Skeletal muscle satellite cell (primary cell): Measurements from ENCODE around the gene COL9A2. TPM values are rescaled to one million over a fixed set of nuclear protein-coding genes. Genes with fewer than 3 reads are reported as not detected.
A peak's percentile ranks its signal among the peaks of the same experiment; 100 is the strongest.

Experiments
- H3K27me3 ChIP-seq: 2 replicates; pipeline ENCODE4 v1.7.0; 2013; ENCODE audit warnings: low read length; ENCODE audit not compliant: control insufficient read depth, insufficient read depth
- H3K36me3 ChIP-seq: 2 replicates; pipeline ENCODE4 v1.7.0; 2013; ENCODE audit warnings: mild to moderate bottlenecking, control low read depth, low read length; ENCODE audit not compliant: insufficient read depth
- H3K4me1 ChIP-seq: 2 replicates; pipeline ENCODE4 v1.7.0; 2013; ENCODE audit warnings: low read length; ENCODE audit not compliant: control insufficient read depth, insufficient read depth
- H3K4me2 ChIP-seq: 2 replicates; pipeline ENCODE4 v1.7.0; 2013; ENCODE audit warnings: mild to moderate bottlenecking, low read length
- H3K4me3 ChIP-seq: 2 replicates; pipeline ENCODE4 v1.7.0; 2013; ENCODE audit warnings: low read length
- H3K9ac ChIP-seq: 2 replicates; pipeline ENCODE4 v1.7.0; 2013; ENCODE audit warnings: mild to moderate bottlenecking, low read depth, low read length, moderate library complexity
- H3K9me3 ChIP-seq: replicated peaks from 2 replicates; pipeline ENCODE4 v1.7.0; 2013; ENCODE audit warnings: mild to moderate bottlenecking, control low read depth, low read length
- total RNA-seq: library from RNA; depleted of rRNA; stranded (reverse); fragments of >200 nt; gene quantifications from 2 replicates; pipeline ENCODE4 v1.2.3, GENCODE V29; 2012; rRNA removed

The COL9A2 gene
- total RNA-seq: 0.25 TPM in 1 of 2 replicates, not detected in the other

DNA sequence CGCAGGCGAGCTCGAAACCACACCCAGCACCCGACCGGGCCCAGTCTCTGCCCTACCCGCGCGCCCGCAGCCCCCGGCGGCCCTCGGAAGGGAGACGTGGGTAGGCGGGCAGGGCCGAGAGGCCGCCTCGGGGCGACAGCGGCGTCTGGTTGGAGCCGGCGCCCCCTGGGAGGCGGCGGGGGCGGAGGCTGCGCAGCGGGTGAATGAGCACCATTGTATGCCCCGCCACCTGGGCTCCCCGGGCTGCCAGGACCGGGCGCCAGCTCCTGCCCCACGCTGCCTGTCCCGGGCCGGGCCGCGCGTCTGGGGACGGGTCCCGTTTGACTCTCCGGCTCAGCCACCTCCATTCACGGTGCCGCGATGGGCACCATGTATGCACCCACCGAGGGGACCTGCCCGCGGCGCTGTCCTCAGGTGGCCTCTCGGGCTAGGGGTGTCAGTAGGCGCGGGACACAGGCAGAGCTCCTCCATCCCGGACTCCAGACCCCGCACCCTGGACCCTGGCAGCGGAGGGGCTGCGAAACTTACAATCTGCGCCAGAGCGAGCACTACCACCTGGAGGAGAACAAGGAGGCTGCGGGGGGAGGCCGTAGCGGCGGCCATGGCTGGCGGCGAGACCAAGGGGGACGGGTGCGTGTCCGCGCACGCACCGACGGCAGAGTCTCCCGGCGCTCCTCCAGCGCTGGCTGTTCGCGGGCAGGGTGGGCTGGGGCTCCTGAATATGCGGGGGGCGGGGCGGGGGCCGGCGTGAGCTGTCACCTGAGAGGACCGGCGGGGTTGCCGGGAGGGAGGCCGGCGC is at the start of gene COL9A2:
TSS of gene COL9A2 (minus strand) at position 692 of the 799 bp plus-strand sequence. CDS start at position 603, 89 bp downstream.
- no peaks in the 10 kb centered on the region for H3K36me3 ChIP-seq
- H3K4me3 ChIP-seq: peak within 1 kb of the TSS; percentile 56
- no peak within 1 kb of the TSS for H3K9ac ChIP-seq
- no peaks in the 10 kb centered on the region for H3K9me3 ChIP-seq
- peaks cover 31% of the 10 kb centered on the region for H3K4me1 ChIP-seq
- peaks cover 35% of the 10 kb centered on the region for H3K27me3 ChIP-seq
- peak within 1 kb of the TSS; percentile 73 for H3K4me2 ChIP-seq

DNA sequence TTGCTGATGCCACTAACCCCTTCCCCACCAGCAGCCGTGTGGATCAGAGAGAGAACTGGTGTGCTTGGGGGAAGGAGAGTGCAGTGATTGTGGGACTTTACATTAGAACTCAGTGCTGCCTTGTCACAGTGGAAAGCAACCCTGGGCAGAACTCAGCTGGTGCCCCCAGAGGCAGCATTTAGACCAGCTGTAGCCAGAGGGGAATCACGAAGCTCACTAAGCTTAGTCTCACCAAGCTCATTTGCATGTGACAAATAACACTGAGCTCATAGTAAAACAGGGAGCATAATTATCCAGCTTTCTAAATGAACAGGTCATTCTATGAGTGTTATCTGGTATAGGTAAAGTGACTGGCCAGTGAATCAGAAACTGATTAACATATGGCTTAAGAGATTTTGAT is 46.6 kb upstream of the COL9A2 start:
- H3K4me3 ChIP-seq: no peak overlapping the region
- H3K4me1 ChIP-seq: no peaks in the 10 kb centered on the region
- peaks cover 17% of the 10 kb centered on the region for H3K27me3 ChIP-seq
- H3K4me2 ChIP-seq: no peak overlapping the region
- no peaks in the 10 kb centered on the region for H3K36me3 ChIP-seq
- no peaks in the 10 kb centered on the region for H3K9me3 ChIP-seq
- H3K9ac ChIP-seq: no peak overlapping the region

- no peaks in the 10 kb centered on the region for H3K9me3 ChIP-seq
- H3K27me3 ChIP-seq: peaks cover 17% of the 10 kb centered on the region
- no peak overlapping the region for H3K4me2 ChIP-seq
- H3K36me3 ChIP-seq: no peaks in the 10 kb centered on the region
- H3K9ac ChIP-seq: no peak overlapping the region
- H3K4me3 ChIP-seq: no peak overlapping the region
- no peaks in the 10 kb centered on the region for H3K4me1 ChIP-seq
These were observed 45.6 kb upstream of the COL9A2 start for GRCh38 chr1:40362699-40363098.

GRCh38 chr1:40362199-40362598 is 45.1 kb upstream of the COL9A2 start:
- Histone ChIP-seq H3K27me3 (peaks cover 17% of the 10 kb centered on the region), H3K4me3 (no peak overlapping the region), H3K9ac (no peak overlapping the region), H3K4me1 (no peaks in the 10 kb centered on the region), H3K36me3 (no peaks in the 10 kb centered on the region), H3K4me2 (no peak overlapping the region), H3K9me3 (no peaks in the 10 kb centered on the region)

DNA sequence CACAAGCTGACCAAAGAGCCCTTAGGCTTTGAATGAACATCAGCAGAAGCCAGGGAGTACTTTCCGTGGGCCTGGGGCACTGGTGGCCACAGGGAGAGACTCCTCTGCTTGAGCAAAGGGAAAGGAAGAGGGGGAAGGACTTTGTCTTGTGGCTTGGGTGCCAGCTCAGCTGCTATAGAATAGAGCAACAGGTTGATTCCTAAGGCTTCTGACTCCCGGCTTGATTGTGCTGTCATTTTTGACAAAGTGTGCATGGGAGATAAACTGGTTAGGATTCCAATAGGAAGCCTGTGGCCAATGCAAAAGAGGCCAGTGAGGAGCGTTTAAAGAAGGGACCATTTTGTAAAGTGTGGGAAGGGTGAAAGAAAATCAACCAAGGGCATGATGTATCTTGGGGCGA is 44.6 kb upstream of the COL9A2 start:
- Histone ChIP-seq H3K4me1 (no peaks in the 10 kb centered on the region), H3K4me2 (no peak overlapping the region), H3K9me3 (no peaks in the 10 kb centered on the region), H3K27me3 (peaks cover 17% of the 10 kb centered on the region), H3K9ac (no peak overlapping the region), H3K36me3 (no peaks in the 10 kb centered on the region), H3K4me3 (no peak overlapping the region)

DNA sequence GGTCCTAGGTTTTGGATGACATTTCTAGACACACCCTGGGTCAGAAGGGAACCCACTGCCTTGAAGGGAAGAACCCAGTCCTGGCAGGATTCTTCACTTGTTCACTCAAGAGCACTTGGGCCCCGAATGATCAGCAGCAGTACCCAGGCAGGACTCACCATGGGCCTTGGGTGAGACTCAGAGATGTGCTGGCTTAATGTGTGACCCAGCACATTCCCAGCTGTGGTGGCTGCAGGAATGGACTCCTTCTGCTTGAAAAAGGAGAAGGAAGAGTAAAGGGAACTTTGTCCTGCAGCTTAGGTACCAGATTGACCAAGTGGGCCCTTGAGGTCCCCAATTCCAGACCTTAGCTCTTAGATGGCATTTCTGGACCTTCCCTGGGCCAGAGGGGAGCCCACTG is 44.1 kb upstream of the COL9A2 start:
- Histone ChIP-seq H3K4me1 (no peaks in the 10 kb centered on the region), H3K9ac (no peak overlapping the region), H3K9me3 (no peaks in the 10 kb centered on the region), H3K27me3 (peaks cover 17% of the 10 kb centered on the region), H3K4me2 (no peak overlapping the region), H3K36me3 (no peaks in the 10 kb centered on the region), H3K4me3 (no peak overlapping the region)

GRCh38 chr1:40360631-40361030 is 43.5 kb upstream of the COL9A2 start:
- no peaks in the 10 kb centered on the region for H3K36me3 ChIP-seq
- H3K9me3 ChIP-seq: no peaks in the 10 kb centered on the region
- no peaks in the 10 kb centered on the region for H3K4me1 ChIP-seq
- H3K4me2 ChIP-seq: no peak overlapping the region
- no peak overlapping the region for H3K9ac ChIP-seq
- H3K4me3 ChIP-seq: no peak overlapping the region
- peaks cover 17% of the 10 kb centered on the region for H3K27me3 ChIP-seq

DNA sequence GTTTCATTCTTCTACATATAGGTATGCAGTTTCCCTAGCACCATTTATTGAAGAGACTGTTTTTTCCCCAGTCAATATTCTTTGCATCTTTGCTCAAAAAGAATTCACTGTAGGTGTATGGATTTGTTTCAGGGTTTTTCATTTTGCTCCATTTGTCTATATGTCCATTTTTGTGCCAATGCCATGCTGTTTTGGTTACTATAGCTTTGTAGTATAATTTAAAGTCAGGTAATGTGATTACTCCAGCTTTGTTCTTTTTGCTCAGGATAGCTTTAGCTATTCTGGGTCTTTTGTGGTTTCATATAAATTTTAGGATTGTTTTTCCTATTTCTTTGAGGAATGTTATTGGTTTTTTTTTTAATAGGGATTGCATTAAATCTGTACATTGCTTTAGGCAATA is 40.5 kb upstream of the COL9A2 start:
- Histone ChIP-seq H3K9me3 (no peaks in the 10 kb centered on the region), H3K36me3 (no peaks in the 10 kb centered on the region), H3K9ac (no peak overlapping the region), H3K4me2 (no peak overlapping the region), H3K4me1 (no peaks in the 10 kb centered on the region), H3K4me3 (no peak overlapping the region), H3K27me3 (peaks cover 6% of the 10 kb centered on the region)

GRCh38 chr1:40353082-40353481 is 36.0 kb upstream of the COL9A2 start:
- Histone ChIP-seq H3K4me2 (no peak overlapping the region), H3K36me3 (no peaks in the 10 kb centered on the region), H3K27me3 (peaks cover 4% of the 10 kb centered on the region), H3K4me1 (no peaks in the 10 kb centered on the region), H3K4me3 (no peak overlapping the region), H3K9me3 (no peaks in the 10 kb centered on the region), H3K9ac (no peak overlapping the region)

- H3K9me3 ChIP-seq: no peaks in the 10 kb centered on the region
- peaks cover 4% of the 10 kb centered on the region for H3K27me3 ChIP-seq
- H3K4me2 ChIP-seq: no peak overlapping the region
- no peaks in the 10 kb centered on the region for H3K4me1 ChIP-seq
- H3K4me3 ChIP-seq: no peak overlapping the region
- H3K9ac ChIP-seq: no peak overlapping the region
- no peaks in the 10 kb centered on the region for H3K36me3 ChIP-seq
These were observed 35.0 kb upstream of the COL9A2 start for GRCh38 chr1:40352126-40352525.

DNA sequence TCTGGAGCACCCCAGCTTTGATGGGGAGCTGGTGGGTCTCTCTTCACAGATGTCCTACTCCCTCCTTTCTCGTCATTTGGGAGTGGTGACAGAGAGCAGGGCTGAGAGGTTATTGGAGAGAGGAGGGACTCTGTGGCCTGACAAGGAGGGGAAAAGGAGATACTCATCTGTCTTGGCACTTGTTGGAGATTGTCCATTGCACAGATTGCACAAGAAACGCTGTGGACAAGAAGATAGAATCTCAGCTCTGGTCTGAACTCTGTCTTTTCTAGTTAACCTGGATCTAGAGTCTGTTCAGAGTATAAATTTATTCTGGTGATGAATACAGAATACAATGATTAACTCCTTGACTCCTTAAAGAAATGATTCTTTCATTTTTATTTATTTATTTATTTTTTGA is 34.0 kb upstream of the COL9A2 start:
- no peaks in the 10 kb centered on the region for H3K4me1 ChIP-seq
- no peaks in the 10 kb centered on the region for H3K36me3 ChIP-seq
- H3K4me3 ChIP-seq: no peak overlapping the region

GRCh38 chr1:40350391-40350790 is 33.3 kb upstream of the COL9A2 start:
- H3K36me3 ChIP-seq: no peaks in the 10 kb centered on the region
- no peaks in the 10 kb centered on the region for H3K4me1 ChIP-seq
- H3K9me3 ChIP-seq: no peaks in the 10 kb centered on the region
- no peak overlapping the region for H3K9ac ChIP-seq
- H3K4me3 ChIP-seq: no peak overlapping the region
- H3K4me2 ChIP-seq: no peak overlapping the region
- peaks cover 4% of the 10 kb centered on the region for H3K27me3 ChIP-seq

More for the DNA sequence above, 34.0 kb upstream of the COL9A2 start:
- peaks cover 4% of the 10 kb centered on the region for H3K27me3 ChIP-seq
- H3K4me2 ChIP-seq: no peak overlapping the region
- no peak overlapping the region for H3K9ac ChIP-seq
- no peaks in the 10 kb centered on the region for H3K9me3 ChIP-seq
